ENCODE results near the gene ABHD2.
A peak's percentile ranks its signal among the peaks of the same experiment; 100 is the strongest.

ABHD2 gene

DNA sequence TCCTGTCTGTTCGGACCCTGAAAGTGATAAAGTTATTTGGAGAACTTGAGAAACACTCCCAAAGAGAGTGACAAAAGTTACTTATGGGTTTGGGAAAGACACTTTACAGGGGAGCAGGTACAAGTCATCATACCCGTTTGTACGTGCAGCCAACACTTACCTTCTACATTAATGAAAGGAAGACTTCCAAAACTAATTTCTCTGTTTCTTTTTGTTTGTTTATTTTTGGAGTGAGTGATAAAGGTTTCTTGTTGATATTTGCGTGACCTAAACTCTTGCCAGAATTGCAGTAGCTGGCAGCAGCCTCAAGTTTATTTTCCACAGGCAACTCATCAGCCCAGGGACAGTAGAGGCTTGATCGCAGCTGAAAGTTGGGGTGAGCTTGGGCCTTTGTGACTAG lies 8.4 kb downstream of the ABHD2 start:
- H3K9me3 ChIP-seq (ENCODE audit: control insufficient read depth, insufficient read depth, low read depth, low read length), result no peaks in the 10 kb centered on the region
- TF ChIP-seq, protein P1, sequence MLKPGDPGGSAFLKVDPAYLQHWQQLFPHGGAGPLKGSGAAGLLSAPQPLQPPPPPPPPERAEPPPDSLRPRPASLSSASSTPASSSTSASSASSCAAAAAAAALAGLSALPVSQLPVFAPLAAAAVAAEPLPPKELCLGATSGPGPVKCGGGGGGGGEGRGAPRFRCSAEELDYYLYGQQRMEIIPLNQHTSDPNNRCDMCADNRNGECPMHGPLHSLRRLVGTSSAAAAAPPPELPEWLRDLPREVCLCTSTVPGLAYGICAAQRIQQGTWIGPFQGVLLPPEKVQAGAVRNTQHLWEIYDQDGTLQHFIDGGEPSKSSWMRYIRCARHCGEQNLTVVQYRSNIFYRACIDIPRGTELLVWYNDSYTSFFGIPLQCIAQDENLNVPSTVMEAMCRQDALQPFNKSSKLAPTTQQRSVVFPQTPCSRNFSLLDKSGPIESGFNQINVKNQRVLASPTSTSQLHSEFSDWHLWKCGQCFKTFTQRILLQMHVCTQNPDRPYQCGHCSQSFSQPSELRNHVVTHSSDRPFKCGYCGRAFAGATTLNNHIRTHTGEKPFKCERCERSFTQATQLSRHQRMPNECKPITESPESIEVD (tag by site-specific recombination; IDR thresholded peaks at IDR 0.05), result peak; percentile 73
- TF ChIP-seq OSR2 (tag by site-specific recombination; IDR thresholded peaks at IDR 0.05), result peak; percentile 65
- peak; percentile 30; the same call in 1 of the 2 replicates for TF ChIP-seq ZNF335 (tag by site-specific recombination; conservative IDR thresholded peaks at IDR 0.05)
- no peak for TF ChIP-seq ZFP69B (tag by site-specific recombination; IDR thresholded peaks at IDR 0.05)
- no peak for TF ChIP-seq ZNF248 (tag by site-specific recombination; IDR thresholded peaks at IDR 0.05)
- no peak for TF ChIP-seq ZNF473 (tag by site-specific recombination; IDR thresholded peaks at IDR 0.05)
- no peak for TF ChIP-seq ZNF830 (tag by site-specific recombination; IDR thresholded peaks at IDR 0.05; ENCODE audit: low read depth)
- TF ChIP-seq ZNF426 (tag by site-specific recombination; IDR thresholded peaks at IDR 0.05), result no peak
- 0 out of 2 replicates have a peak, but pooled peaks have one; percentile 22 for TF ChIP-seq ZNF366 (tag by site-specific recombination; conservative IDR thresholded peaks at IDR 0.05)
- TF ChIP-seq PRDM10 (tag by site-specific recombination; IDR thresholded peaks at IDR 0.05), result peak; percentile 60
- TF ChIP-seq, protein P2, sequence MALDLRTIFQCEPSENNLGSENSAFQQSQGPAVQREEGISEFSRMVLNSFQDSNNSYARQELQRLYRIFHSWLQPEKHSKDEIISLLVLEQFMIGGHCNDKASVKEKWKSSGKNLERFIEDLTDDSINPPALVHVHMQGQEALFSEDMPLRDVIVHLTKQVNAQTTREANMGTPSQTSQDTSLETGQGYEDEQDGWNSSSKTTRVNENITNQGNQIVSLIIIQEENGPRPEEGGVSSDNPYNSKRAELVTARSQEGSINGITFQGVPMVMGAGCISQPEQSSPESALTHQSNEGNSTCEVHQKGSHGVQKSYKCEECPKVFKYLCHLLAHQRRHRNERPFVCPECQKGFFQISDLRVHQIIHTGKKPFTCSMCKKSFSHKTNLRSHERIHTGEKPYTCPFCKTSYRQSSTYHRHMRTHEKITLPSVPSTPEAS (tag by site-specific recombination; IDR thresholded peaks at IDR 0.05), result no peak
- ChIA-PET POLR2A (interaction anchor here (0.6 to 1.6 kb wide), 2 partner anchors 8 to 28 kb away, joined by 7 to 14 read pairs; partner anchors contain the start of gene ABHD2), CTCF (interaction anchor here (1.2 to 3.8 kb wide), 6 partner anchors 8 to 81 kb away, joined by 5 to 13 read pairs (median 6); partner anchors contain the start of gene ABHD2)
- H3K27ac ChIP-seq (ENCODE audit: extremely low read depth, low read depth, low read length), result no peak overlapping the region
- no peaks in the 10 kb centered on the region; a peak in 1 of 3 replicates for H3K36me3 ChIP-seq (ENCODE audit: control insufficient read depth in 2 of 2, insufficient read depth in 1 of 2, low read length in 2 of 2)
- peaks cover 26% of the 10 kb centered on the region for H3K4me1 ChIP-seq (ENCODE audit: control insufficient read depth, insufficient read depth, low read length)
- H3K4me3 ChIP-seq (ENCODE audit: low read depth, low read length), result no peak overlapping the region

GRCh38 chr15:89097313-89097712 lies 9.1 kb downstream of the ABHD2 start:
- Histone ChIP-seq H3K4me3 (ENCODE audit: low read depth, low read length) (no peak overlapping the region), H3K4me1 (ENCODE audit: control insufficient read depth, insufficient read depth, low read length) (peaks cover 23% of the 10 kb centered on the region), H3K9me3 (ENCODE audit: control insufficient read depth, insufficient read depth, low read depth, low read length) (no peaks in the 10 kb centered on the region), H3K27ac (ENCODE audit: extremely low read depth, low read depth, low read length) (no peak overlapping the region), H3K36me3 (ENCODE audit: control insufficient read depth in 2 of 2, insufficient read depth in 1 of 2, low read length in 2 of 2) (no peaks in the 10 kb centered on the region; a peak in 1 of 3 replicates)
- CTCF ChIA-PET, result interaction anchor here (0.8 to 3.8 kb wide), 7 partner anchors 9 to 81 kb away, joined by 3 to 13 read pairs (median 5); partner anchors contain the start of gene ABHD2
- TF ChIP-seq ZBTB49 (tag by site-specific recombination; IDR thresholded peaks at IDR 0.05; ENCODE audit: low read depth), result no peak
- peak; percentile 22; the same call in 1 of the 2 replicates for TF ChIP-seq ZNF133 (tag by site-specific recombination; IDR thresholded peaks at IDR 0.05)
- POLR2A ChIA-PET, result interaction anchor here (0.6 to 1.6 kb wide), 2 partner anchors 9 to 27 kb away, joined by 7 to 14 read pairs; partner anchors contain the start of gene ABHD2

Measured in HEK293 (cell line).